Upper lobe of left lung (tissue), 6 donors: Measurements from ENCODE around the gene PCDHB9. TPM values are rescaled to one million over a fixed set of nuclear protein-coding genes. Genes with fewer than 3 reads are reported as not detected.

Source experiments
- total RNA-seq, 6 donors: library from RNA; depleted of rRNA in 4 of 6; stranded (reverse); fragments of >200 nt in 4 of 6; gene quantifications; one replicate each; pipeline versions ENCODE4 v1.1.0 to v1.2.1, GENCODE V29; 2016 to 2021
- donor health status: DM: no; HTN: no; CAD: no; lungs with moderate emphysema.
- donor health status: DM: no; HTN: yes; CAD: no; lungs with severe emphysema.

The PCDHB9 gene
- total RNA-seq, 6 donors from 2014 or later: 0.63 to 3.1 (median 1.2) TPM

Other genes starting within 250 kb of the PCDHB9 start
- 10 to 100 TPM in 4 of 6 donors, 1 to 10 TPM in 2; 5.4 to 23.0 (median 10.6) TPM for gene PCDHAC2, start 220.7 kb upstream of the PCDHB9 start, total RNA-seq
- gene PCDHB1, start 135.8 kb upstream of the PCDHB9 start, total RNA-seq: 1 to 10 TPM in 1 of 6 donors, under 1 TPM in 5; 0.09 to 1.0 (median 0.19) TPM
- 1 to 10 TPM in 5 of 6 donors, under 1 TPM in 1; 0.79 to 9.2 (median 3.7) TPM for gene PCDHB2, start 92.5 kb upstream of the PCDHB9 start, total RNA-seq
- gene PCDHB3, start 86.7 kb upstream of the PCDHB9 start, total RNA-seq: 1 to 10 TPM in 5 of 6 donors, under 1 TPM in 1; 0.39 to 4.2 (median 1.7) TPM
- gene PCDHB4, start 65.3 kb upstream of the PCDHB9 start, total RNA-seq: 1 to 10 TPM in 5 of 6 donors, under 1 TPM in 1; 0.49 to 2.9 (median 2.4) TPM
- gene PCDHB5, start 52.0 kb upstream of the PCDHB9 start, total RNA-seq: 10 to 100 TPM in 1 of 6 donors, 1 to 10 TPM in 5; 1.8 to 22.4 (median 2.2) TPM
- 1 to 10 TPM in 1 of 6 donors, under 1 TPM in 4, not detected in 1; 0.46 to 1.0 (median 0.77) TPM for gene PCDHB6, start 37.1 kb upstream of the PCDHB9 start, total RNA-seq
- 1 to 10 TPM in 5 of 6 donors, under 1 TPM in 1; 0.30 to 2.9 (median 1.8) TPM for gene PCDHB7, start 14.5 kb upstream of the PCDHB9 start, total RNA-seq
- 1 to 10 TPM in 1 of 6 donors, under 1 TPM in 3, not detected in 2; 0.83 to 2.1 (median 0.96) TPM for gene PCDHB8, start 9.4 kb upstream of the PCDHB9 start, total RNA-seq
- 1 to 10 TPM; 1.6 to 4.9 (median 2.1) TPM for gene PCDHB16, start 4.8 kb upstream of the PCDHB9 start, total RNA-seq
- gene PCDHB10, start 5.2 kb downstream of the PCDHB9 start, total RNA-seq: 1 to 10 TPM; 1.0 to 2.2 (median 1.6) TPM
- gene PCDHB11, start 12.5 kb downstream of the PCDHB9 start, total RNA-seq: 1 to 10 TPM in 5 of 6 donors, under 1 TPM in 1; 0.78 to 3.4 (median 1.5) TPM
- gene PCDHB12, start 21.6 kb downstream of the PCDHB9 start, total RNA-seq: 1 to 10 TPM in 4 of 6 donors, under 1 TPM in 2; 0.39 to 6.3 (median 1.8) TPM
- 1 to 10 TPM; 1.2 to 3.1 (median 2.1) TPM for gene PCDHB13, start 26.8 kb downstream of the PCDHB9 start, total RNA-seq
- 1 to 10 TPM; 1.3 to 5.2 (median 2.7) TPM for gene PCDHB14, start 36.2 kb downstream of the PCDHB9 start, total RNA-seq
- gene PCDHB15, start 58.2 kb downstream of the PCDHB9 start, total RNA-seq: 1 to 10 TPM; 1.4 to 4.2 (median 2.6) TPM
- gene SLC25A2, start 116.9 kb downstream of the PCDHB9 start, total RNA-seq: 1 to 10 TPM in 1 of 6 donors, under 1 TPM in 3, not detected in 2; 0.40 to 1.2 (median 0.55) TPM
- gene TAF7, start 133.6 kb downstream of the PCDHB9 start, total RNA-seq: 10 to 100 TPM; 35.6 to 74.5 (median 39.8) TPM
- gene PCDHGA1, start 143.4 kb downstream of the PCDHB9 start, total RNA-seq: under 1 TPM in 4 of 6 donors, not detected in 2; 0.15 to 0.51 (median 0.24) TPM
- 1 to 10 TPM; 1.6 to 4.3 (median 2.7) TPM for gene PCDHGA2, start 151.6 kb downstream of the PCDHB9 start, total RNA-seq
- 1 to 10 TPM in 4 of 6 donors, under 1 TPM in 2; 0.80 to 2.1 (median 1.7) TPM for gene PCDHGA3, start 156.7 kb downstream of the PCDHB9 start, total RNA-seq
- 1 to 10 TPM in 4 of 6 donors, under 1 TPM in 2; 0.76 to 6.3 (median 1.3) TPM for gene PCDHGB1, start 162.9 kb downstream of the PCDHB9 start, total RNA-seq
- gene PCDHGA4, start 167.9 kb downstream of the PCDHB9 start, total RNA-seq: 1 to 10 TPM; 1.7 to 9.4 (median 2.8) TPM
- 10 to 100 TPM in 1 of 6 donors, 1 to 10 TPM in 5; 1.7 to 12.6 (median 2.7) TPM for gene PCDHGB2, start 172.8 kb downstream of the PCDHB9 start, total RNA-seq
- 1 to 10 TPM in 5 of 6 donors, under 1 TPM in 1; 0.97 to 7.3 (median 2.0) TPM for gene PCDHGA5, start 177.0 kb downstream of the PCDHB9 start, total RNA-seq
- gene PCDHGB3, start 183.1 kb downstream of the PCDHB9 start, total RNA-seq: 1 to 10 TPM; 1.2 to 6.3 (median 2.3) TPM
- 1 to 10 TPM; 1.7 to 7.3 (median 3.6) TPM for gene PCDHGA6, start 186.7 kb downstream of the PCDHB9 start, total RNA-seq
- gene PCDHGA7, start 195.6 kb downstream of the PCDHB9 start, total RNA-seq: 10 to 100 TPM in 1 of 6 donors, 1 to 10 TPM in 5; 1.2 to 13.6 (median 2.7) TPM
- 1 to 10 TPM; 2.4 to 6.5 (median 2.9) TPM for gene PCDHGB4, start 200.5 kb downstream of the PCDHB9 start, total RNA-seq
- gene PCDHGA8, start 205.5 kb downstream of the PCDHB9 start, total RNA-seq: 1 to 10 TPM in 5 of 6 donors, under 1 TPM in 1; 0.66 to 8.4 (median 1.6) TPM
- 10 to 100 TPM in 1 of 6 donors, 1 to 10 TPM in 5; 6.2 to 11.8 (median 8.3) TPM for gene PCDHGB5, start 210.8 kb downstream of the PCDHB9 start, total RNA-seq
- 1 to 10 TPM; 2.4 to 8.4 (median 4.5) TPM for gene PCDHGA9, start 215.6 kb downstream of the PCDHB9 start, total RNA-seq
- gene PCDHGB6, start 220.9 kb downstream of the PCDHB9 start, total RNA-seq: 1 to 10 TPM; 3.2 to 7.4 (median 6.3) TPM
- 10 to 100 TPM in 1 of 6 donors, 1 to 10 TPM in 5; 3.0 to 19.9 (median 4.3) TPM for gene PCDHGA10, start 225.8 kb downstream of the PCDHB9 start, total RNA-seq
- gene PCDHGB7, start 230.5 kb downstream of the PCDHB9 start, total RNA-seq: 10 to 100 TPM in 4 of 6 donors, 1 to 10 TPM in 2; 7.0 to 22.5 (median 12.7) TPM
- gene PCDHGA11, start 233.9 kb downstream of the PCDHB9 start, total RNA-seq: 10 to 100 TPM in 1 of 6 donors, 1 to 10 TPM in 5; 2.0 to 16.8 (median 2.3) TPM
- gene PCDHGA12, start 243.3 kb downstream of the PCDHB9 start, total RNA-seq: 10 to 100 TPM in 1 of 6 donors, 1 to 10 TPM in 5; 4.3 to 19.9 (median 5.7) TPM